Right atrium auricular region (tissue), 2 donors: Measurements from ENCODE around the gene RFTN1. TPM values are rescaled to one million over a fixed set of nuclear protein-coding genes. Genes with fewer than 3 reads are reported as not detected.

ENCODE experiments used
- DNase-seq: peaks from one replicate; pipeline ENCODE4 v3.0.0-alpha.2; 2019; ENCODE audit warnings: low spot score
- H3K27ac ChIP-seq, 2 donors: fragments of 200-600 bp; sonication (generic); 1 replicate in 1 of 2; 2 replicates in 1 of 2; pipeline ENCODE4 v1.5.1; 2016 to 2019
- H3K27me3 ChIP-seq, 2 donors: fragments of 200-600 bp; sonication (generic); one replicate each; pipeline versions ENCODE4 v1.5.1 to v1.6.0; 2017 to 2019
- H3K36me3 ChIP-seq: fragments of 200-600 bp; sonication (generic); one replicate; pipeline ENCODE4 v1.5.1; 2016
- H3K4me1 ChIP-seq, 2 donors: fragments of 200-600 bp; sonication (generic); one replicate each; pipeline versions ENCODE4 v1.5.1 to v1.6.0; 2017 to 2019
- H3K4me3 ChIP-seq, 2 donors: fragments of 200-600 bp; sonication (generic); 1 replicate in 1 of 2; 2 replicates in 1 of 2; pipeline ENCODE4 v1.5.1; 2017 to 2019; ENCODE audit warnings: mild to moderate bottlenecking in 1 of 2, moderate library complexity in 1 of 2
- H3K9me3 ChIP-seq, 2 donors: fragments of 200-600 bp; sonication (generic); one replicate each; pipeline ENCODE4 v1.5.1; 2019
- total RNA-seq, 2 donors: library from RNA; depleted of rRNA; stranded (reverse); fragments of >200 nt; gene quantifications; one replicate each; pipeline ENCODE4 v1.1.0, GENCODE V29; 2016
- TF ChIP-seq, protein P1 (sequence below), 2 donors: fragments of 200-600 bp; sonication (generic); IDR thresholded peaks; one replicate each; pipeline ENCODE4 v1.5.1; 2019; ENCODE audit warnings: antibody characterized with exemption in 2 of 2

Gene RFTN1
- total RNA-seq, 2 donors from 2014 or later: 15.9 to 33.6 TPM

DNA sequence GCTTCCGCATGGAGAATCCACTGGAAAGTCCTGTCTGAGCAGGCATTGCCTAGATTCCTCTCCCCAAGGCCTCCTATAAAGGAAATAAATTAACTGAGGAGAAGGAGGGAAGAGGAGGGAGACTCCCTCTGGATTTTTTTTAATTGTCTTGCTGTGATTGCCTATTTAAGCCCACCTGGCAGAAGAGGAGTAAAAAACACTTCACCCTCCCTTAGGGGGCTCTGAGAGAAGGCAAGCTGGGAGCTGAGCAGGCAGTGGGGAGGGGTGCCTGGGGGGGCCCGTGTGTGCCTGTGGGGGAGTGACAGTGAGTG, 138.6 kb downstream of the RFTN1 start:
- peaks cover 0 to 73% of the 10 kb centered on the region in 2 donors for H3K4me1 ChIP-seq
- H3K27ac ChIP-seq: no peak overlapping the region
- TF ChIP-seq, protein P1, sequence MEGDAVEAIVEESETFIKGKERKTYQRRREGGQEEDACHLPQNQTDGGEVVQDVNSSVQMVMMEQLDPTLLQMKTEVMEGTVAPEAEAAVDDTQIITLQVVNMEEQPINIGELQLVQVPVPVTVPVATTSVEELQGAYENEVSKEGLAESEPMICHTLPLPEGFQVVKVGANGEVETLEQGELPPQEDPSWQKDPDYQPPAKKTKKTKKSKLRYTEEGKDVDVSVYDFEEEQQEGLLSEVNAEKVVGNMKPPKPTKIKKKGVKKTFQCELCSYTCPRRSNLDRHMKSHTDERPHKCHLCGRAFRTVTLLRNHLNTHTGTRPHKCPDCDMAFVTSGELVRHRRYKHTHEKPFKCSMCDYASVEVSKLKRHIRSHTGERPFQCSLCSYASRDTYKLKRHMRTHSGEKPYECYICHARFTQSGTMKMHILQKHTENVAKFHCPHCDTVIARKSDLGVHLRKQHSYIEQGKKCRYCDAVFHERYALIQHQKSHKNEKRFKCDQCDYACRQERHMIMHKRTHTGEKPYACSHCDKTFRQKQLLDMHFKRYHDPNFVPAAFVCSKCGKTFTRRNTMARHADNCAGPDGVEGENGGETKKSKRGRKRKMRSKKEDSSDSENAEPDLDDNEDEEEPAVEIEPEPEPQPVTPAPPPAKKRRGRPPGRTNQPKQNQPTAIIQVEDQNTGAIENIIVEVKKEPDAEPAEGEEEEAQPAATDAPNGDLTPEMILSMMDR (IDR thresholded peaks at IDR 0.05): no peak

DNA sequence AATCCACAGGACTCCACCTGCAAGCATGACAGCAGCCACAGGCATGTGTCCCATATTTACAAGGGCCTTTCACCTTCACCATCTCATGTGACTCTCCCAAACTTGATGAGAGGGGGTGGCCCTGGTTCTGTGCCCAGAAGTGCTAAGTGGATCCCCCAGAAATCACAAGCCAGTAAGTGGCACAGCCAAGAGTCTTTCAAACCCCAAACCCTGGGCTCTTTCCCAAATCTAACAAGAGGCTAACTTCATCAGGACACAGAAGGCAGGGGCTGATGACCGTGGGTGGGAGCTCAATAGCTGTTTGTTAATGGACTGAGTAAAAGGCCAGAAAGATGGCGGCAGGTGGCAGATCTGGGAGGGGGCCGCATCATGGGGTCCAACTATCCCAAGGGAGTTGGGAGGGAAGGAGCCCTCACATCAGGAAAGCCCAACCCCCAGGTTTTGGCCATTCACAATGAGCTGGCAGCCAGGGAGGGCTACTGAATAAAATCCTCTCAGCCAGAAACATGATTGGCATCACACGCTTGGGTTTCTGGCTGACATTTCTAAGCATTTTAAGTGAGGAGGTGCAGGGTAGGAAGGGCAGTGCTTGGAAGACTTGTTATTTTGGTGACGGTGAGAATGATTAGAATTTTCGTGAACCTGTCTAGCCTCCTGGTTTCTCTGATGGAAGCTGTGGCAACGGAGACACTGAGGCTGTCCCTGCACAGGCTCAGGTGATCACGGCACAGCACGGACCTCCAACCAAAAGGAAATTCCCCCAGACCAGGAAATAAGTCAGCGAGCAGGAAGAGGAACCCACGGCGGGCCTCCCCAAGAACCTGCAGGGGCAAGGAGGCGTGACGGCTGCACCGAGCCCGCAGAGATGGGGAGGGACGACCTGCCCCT, 139.2 kb downstream of the RFTN1 start:
- no peak overlapping the region for H3K4me3 ChIP-seq
- no peaks in the 10 kb centered on the region for H3K27me3 ChIP-seq
- H3K4me1 ChIP-seq: peaks cover 0 to 75% of the 10 kb centered on the region in 2 donors
- no peaks in the 10 kb centered on the region for H3K9me3 ChIP-seq
- H3K36me3 ChIP-seq: no peaks in the 10 kb centered on the region
- peak overlapping the region; percentile 28 to 40 for H3K27ac ChIP-seq
- DNase-seq: no peak
- TF ChIP-seq, protein P1 (IDR thresholded peaks at IDR 0.05): no peak

More for the DNA sequence above, 138.6 kb downstream of the RFTN1 start:
- no peak for DNase-seq
- Histone ChIP-seq H3K4me3 (no peak overlapping the region), H3K27me3 (no peaks in the 10 kb centered on the region), H3K9me3 (no peaks in the 10 kb centered on the region), H3K36me3 (no peaks in the 10 kb centered on the region)

DNA sequence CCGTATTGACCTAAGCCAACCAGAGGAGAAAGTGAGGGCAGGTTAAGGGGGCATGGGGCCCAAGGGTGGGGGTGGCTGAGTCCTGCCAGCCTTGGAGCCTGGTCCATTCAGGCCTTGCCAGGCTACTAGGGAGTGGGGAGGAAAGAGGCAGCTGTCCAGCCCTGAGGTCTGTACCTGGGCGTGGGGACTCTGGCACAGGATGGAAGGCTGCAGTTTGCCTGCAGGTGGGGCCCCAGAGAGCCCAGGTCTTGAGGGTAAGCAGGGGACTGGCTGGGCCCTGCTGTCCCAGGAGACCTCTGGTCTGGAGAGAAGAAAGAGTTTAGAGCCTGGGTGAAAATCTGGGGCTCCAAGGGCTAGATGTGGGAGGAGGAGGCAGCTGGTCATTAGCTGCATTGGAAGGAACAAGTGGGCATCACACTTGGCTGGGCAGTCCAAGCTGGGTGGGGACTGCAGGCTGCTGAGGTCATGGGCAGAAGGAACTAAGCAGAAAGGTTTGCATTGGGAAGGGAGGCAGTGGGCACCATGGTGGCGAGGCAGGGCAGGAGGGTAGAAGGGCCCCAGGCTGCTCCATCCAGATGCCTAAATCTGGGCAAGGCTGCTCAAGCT, 140.1 kb downstream of the RFTN1 start:
- H3K27ac ChIP-seq: peak overlapping the region; percentile 40 to 61
- H3K4me1 ChIP-seq: peaks cover 0 to 75% of the 10 kb centered on the region in 2 donors
- H3K27me3 ChIP-seq: no peaks in the 10 kb centered on the region
- H3K9me3 ChIP-seq: no peaks in the 10 kb centered on the region
- H3K4me3 ChIP-seq: no peak overlapping the region
- DNase-seq: no peak
- TF ChIP-seq, protein P1 (IDR thresholded peaks at IDR 0.05): no peak
- no peaks in the 10 kb centered on the region for H3K36me3 ChIP-seq

DNA sequence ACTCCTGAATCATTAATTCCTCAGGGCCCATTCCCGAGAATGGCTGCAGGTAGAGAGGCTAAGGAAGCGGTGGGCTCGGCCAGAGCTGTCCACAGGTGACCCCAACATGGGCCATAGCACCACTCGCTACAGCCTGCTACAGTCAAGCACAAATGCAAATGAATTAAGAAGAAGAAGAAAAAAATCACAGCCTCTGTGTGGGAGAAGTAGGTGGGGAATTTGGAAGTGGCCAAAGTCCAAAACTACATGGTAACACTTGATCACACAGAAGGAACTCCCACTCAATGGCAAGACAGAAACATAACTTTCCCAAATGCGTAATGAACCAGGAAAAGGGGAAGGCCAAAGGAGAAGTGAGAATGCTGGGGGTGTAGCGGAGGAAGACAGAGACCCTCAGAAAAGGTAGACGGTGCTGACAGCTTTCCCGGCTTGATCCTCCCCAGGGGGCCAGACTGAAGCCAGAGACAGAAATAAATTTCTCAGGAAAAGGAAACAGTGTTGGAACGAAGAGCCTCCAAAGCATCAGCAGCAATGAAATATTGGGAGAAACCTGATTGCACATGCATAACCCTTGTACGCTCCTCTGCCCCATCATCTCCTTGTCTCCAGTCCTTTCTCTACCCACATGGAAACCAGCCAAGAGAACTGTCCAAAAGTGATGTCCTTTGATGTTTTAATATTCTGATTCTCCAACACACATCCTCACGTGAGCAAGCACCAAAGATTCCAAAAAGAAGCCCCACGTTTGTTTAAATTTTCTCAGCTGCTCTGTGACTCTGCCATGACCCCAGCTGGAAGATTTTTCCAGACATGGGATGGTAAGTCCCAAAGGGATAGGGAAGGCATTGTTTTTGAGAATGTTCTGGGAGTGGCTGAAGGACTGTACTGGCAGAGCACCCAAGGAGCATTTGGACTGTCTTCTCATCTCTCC, 140.9 kb downstream of the RFTN1 start:
- TF ChIP-seq, protein P1 (IDR thresholded peaks at IDR 0.05): no peak
- H3K4me1 ChIP-seq: peaks cover 0 to 68% of the 10 kb centered on the region in 2 donors
- H3K36me3 ChIP-seq: no peaks in the 10 kb centered on the region
- H3K9me3 ChIP-seq: no peaks in the 10 kb centered on the region
- H3K4me3 ChIP-seq: no peak overlapping the region
- H3K27me3 ChIP-seq: no peaks in the 10 kb centered on the region
- peak overlapping the region; percentile 40 to 61 for H3K27ac ChIP-seq
- no peak for DNase-seq

DNA sequence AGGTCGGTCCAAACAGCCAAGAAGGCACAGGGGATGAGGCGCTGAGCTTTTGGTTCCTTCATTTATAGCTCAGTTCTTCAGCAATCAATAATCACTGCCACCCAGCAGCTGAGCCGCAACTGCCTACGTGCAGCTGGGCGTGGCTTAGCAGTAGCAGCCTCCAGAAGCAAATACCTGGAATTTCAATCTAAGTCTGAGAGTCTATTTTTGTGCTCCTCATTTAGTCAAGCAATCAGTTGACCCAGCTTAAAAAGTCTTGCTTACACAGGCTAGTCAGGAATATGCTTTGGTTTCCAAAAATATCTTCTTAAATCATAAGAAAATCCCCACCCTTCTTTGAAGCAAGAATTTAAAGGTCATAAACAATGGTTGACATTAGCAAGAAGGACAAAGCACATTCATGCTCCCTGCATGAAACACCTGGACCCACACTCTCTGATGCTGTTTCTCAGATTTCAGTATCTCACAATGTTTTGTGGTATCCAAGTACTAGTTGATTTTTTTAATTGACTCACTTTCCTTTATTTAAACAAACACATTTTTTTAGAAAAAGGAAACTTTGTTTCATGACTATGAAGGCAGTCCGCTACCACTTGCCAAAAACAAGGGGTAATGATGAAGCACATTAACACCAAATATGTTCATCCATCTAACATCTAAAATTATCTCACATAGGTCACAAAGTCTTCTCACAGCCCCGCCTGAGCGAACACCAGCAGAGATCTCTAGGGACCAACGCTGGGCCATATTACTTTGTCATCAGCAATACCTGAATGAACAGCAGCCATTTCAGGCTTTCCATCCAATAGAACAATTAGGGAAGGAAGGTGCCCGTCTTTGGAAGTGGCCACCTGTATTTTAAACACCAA, 142.4 kb downstream of the RFTN1 start:
- no peaks in the 10 kb centered on the region for H3K9me3 ChIP-seq
- H3K27me3 ChIP-seq: no peaks in the 10 kb centered on the region
- H3K4me1 ChIP-seq: peaks cover 0 to 61% of the 10 kb centered on the region in 2 donors
- H3K4me3 ChIP-seq: no peak overlapping the region
- peak overlapping the region; percentile 40 to 61 for H3K27ac ChIP-seq
- TF ChIP-seq, protein P1 (IDR thresholded peaks at IDR 0.05): no peak
- no peaks in the 10 kb centered on the region for H3K36me3 ChIP-seq
- no peak for DNase-seq
